IMR-90 (cell line): Measurements from ENCODE around the gene ALAD. TPM values are rescaled to one million over a fixed set of nuclear protein-coding genes. Genes with fewer than 3 reads are reported as not detected.

ENCODE experiments used
- ATAC-seq: fragments of 200-7000 bp; cut with Tn5 transposase; 2 replicates; pipeline ENCODE4 v1.9.1; 2020; ENCODE audit warnings: low read depth, mild to moderate bottlenecking, moderate library complexity
- BruUV-seq: library from RNA; stranded (reverse); fragments of 400-500 nt; replicated peaks from 2 replicates; lab custom pipeline; 2021; lab: Mats Ljungman, UMichigan
- CTCF ChIA-PET: fragments of 300-600 bp; formaldehyde crosslinking; extraction: SDS; loops from one replicate; lab custom pipeline; 2021; ENCODE audit warnings: antibody characterized with exemption; lab: Yijun Ruan, JAX
- POLR2A ChIA-PET: fragments of 300-600 bp; sonication (Branson Sonifier 250); formaldehyde crosslinking; loops from one replicate; lab custom pipeline; 2022; ENCODE audit warnings: antibody characterized with exemption; ENCODE audit not compliant: unreplicated experiment; lab: Charles Lee
- DNase-seq: peaks from one replicate; pipeline ENCODE4 v3.0.0; 2013
- H2AFZ ChIP-seq: replicated peaks from 2 replicates; pipeline ENCODE3; 2013; ENCODE audit warnings: low read length, mild to moderate bottlenecking; ENCODE audit not compliant: poor library complexity
- H2AK5ac ChIP-seq: 2 replicates; pipeline ENCODE4 v1.6.1; 2013; ENCODE audit warnings: low read depth, low read length, inconsistent platforms
- H2AK9ac ChIP-seq: replicated peaks from 2 replicates; pipeline ENCODE3; 2013; ENCODE audit warnings: mild to moderate bottlenecking, low read depth, low read length, moderate library complexity; ENCODE audit not compliant: poor library complexity
- H2BK120ac ChIP-seq: 2 replicates; pipeline ENCODE4 v1.6.1; 2013; ENCODE audit warnings: low read depth, low read length, inconsistent platforms
- H2BK15ac ChIP-seq: 3 replicates; pipeline ENCODE4 v1.6.1; 2013; ENCODE audit warnings: low read depth, low read length, inconsistent platforms
- H2BK20ac ChIP-seq: 2 replicates; pipeline ENCODE4 v1.6.1; 2013; ENCODE audit warnings: low read depth, mild to moderate bottlenecking, inconsistent platforms, low read length, moderate library complexity
- H2BK5ac ChIP-seq: 2 replicates; pipeline ENCODE4 v1.6.1; 2013; ENCODE audit warnings: mild to moderate bottlenecking, low read depth, low read length, inconsistent platforms; ENCODE audit not compliant: poor library complexity, severe bottlenecking
- H3K14ac ChIP-seq: replicated peaks from 2 replicates; pipeline ENCODE4 v1.6.1; 2013; ENCODE audit warnings: low read depth, low read length, inconsistent platforms
- H3K18ac ChIP-seq: 2 replicates; pipeline ENCODE4 v1.6.1; 2013; ENCODE audit warnings: low read depth, low read length, control low read depth
- H3K23ac ChIP-seq: 2 replicates; pipeline ENCODE4 v1.6.1; 2013; ENCODE audit warnings: low read depth, low read length, inconsistent platforms
- H3K27ac ChIP-seq: 2 replicates; pipeline ENCODE4 v1.5.1; 2013; ENCODE audit warnings: mild to moderate bottlenecking, control low read depth, low read length; ENCODE audit not compliant: insufficient read depth
- H3K27me3 ChIP-seq: 2 replicates; pipeline ENCODE4 v1.6.1; 2013; ENCODE audit warnings: low read length; ENCODE audit not compliant: control insufficient read depth, insufficient read depth
- H3K36me3 ChIP-seq: 2 replicates; pipeline ENCODE4 v1.6.1; 2013; ENCODE audit warnings: low read length, mixed read lengths; ENCODE audit not compliant: control insufficient read depth, insufficient read depth
- H3K4ac ChIP-seq: 2 replicates; pipeline ENCODE4 v1.6.1; 2013; ENCODE audit warnings: low read depth, low read length, inconsistent platforms
- H3K4me1 ChIP-seq: 2 replicates; pipeline ENCODE4 v1.6.1; 2013; ENCODE audit warnings: low read length, mixed read lengths; ENCODE audit not compliant: control insufficient read depth, insufficient read depth
- H3K4me2 ChIP-seq: 2 replicates; pipeline ENCODE4 v1.6.1; 2013; ENCODE audit warnings: low read depth, mild to moderate bottlenecking, control low read depth, low read length, moderate library complexity
- H3K4me3 ChIP-seq: 2 replicates; pipeline ENCODE4 v1.5.1; 2013; ENCODE audit warnings: low read depth, mild to moderate bottlenecking, control low read depth, low read length, moderate library complexity; ENCODE audit not compliant: insufficient read depth
- H3K56ac ChIP-seq: 2 replicates; pipeline ENCODE4 v1.6.1; 2013; ENCODE audit warnings: low read length, inconsistent platforms; ENCODE audit not compliant: insufficient read depth; ENCODE audit errors: extremely low read depth
- H3K79me1 ChIP-seq, 2 experiments: 2 replicates each; pipeline ENCODE4 v1.6.1; 2013; ENCODE audit warnings: low read length in 2 of 2, inconsistent platforms in 1 of 2, low read depth in 1 of 2
- H3K9ac ChIP-seq: 2 replicates; pipeline ENCODE4 v1.6.1; 2013; ENCODE audit warnings: low read depth, low read length, control low read depth
- H3K9me1 ChIP-seq: 2 replicates; pipeline ENCODE4 v1.6.1; 2013; ENCODE audit warnings: low read length, inconsistent platforms; ENCODE audit not compliant: insufficient read depth
- H3K9me3 ChIP-seq: 2 replicates; pipeline ENCODE4 v1.6.1; 2013; ENCODE audit warnings: low read length; ENCODE audit not compliant: control insufficient read depth, insufficient read depth
- H4K20me1 ChIP-seq: 2 replicates; pipeline ENCODE4 v1.6.1; 2013; ENCODE audit warnings: low read length, inconsistent platforms; ENCODE audit not compliant: insufficient read depth
- H4K5ac ChIP-seq: 2 replicates; pipeline ENCODE4 v1.6.1; 2013; ENCODE audit warnings: mild to moderate bottlenecking, low read depth, low read length, control low read depth
- H4K8ac ChIP-seq, 2 experiments: 2 replicates each; pipeline ENCODE4 v1.6.1; 2013; ENCODE audit warnings: low read depth in 2 of 2, low read length in 2 of 2, control low read depth in 1 of 2, inconsistent platforms in 1 of 2
- H4K91ac ChIP-seq: 2 replicates; pipeline ENCODE4 v1.6.1; 2013; ENCODE audit warnings: low read depth, low read length, inconsistent platforms; ENCODE audit not compliant: insufficient read depth
- BHLHE40 ChIP-seq: fragments of 150-350 bp; IDR thresholded peaks from 2 replicates; pipeline ENCODE4 v1.6.1; 2016; ENCODE audit warnings: mild to moderate bottlenecking, low read depth, low read length
- CEBPB ChIP-seq: IDR thresholded peaks from 2 replicates; pipeline ENCODE4 v1.6.1; 2012; ENCODE audit warnings: low read depth, low read length, improper control_type of control experiment
- CHD1 ChIP-seq: IDR thresholded peaks from 2 replicates; pipeline ENCODE4 v1.6.1; 2012; ENCODE audit warnings: low read depth, low read length, improper control_type of control experiment
- FOS ChIP-seq: fragments of 150-350 bp; IDR thresholded peaks from 2 replicates; pipeline ENCODE4 v1.6.1; 2016; ENCODE audit warnings: low read depth, low read length
- MAZ ChIP-seq: IDR thresholded peaks from 2 replicates; pipeline ENCODE4 v1.6.1; 2012; ENCODE audit warnings: low read depth, mild to moderate bottlenecking, low read length, improper control_type of control experiment, moderate library complexity, borderline replicate concordance
- POLR2A ChIP-seq: IDR thresholded peaks from 2 replicates; pipeline ENCODE4 v1.6.1; 2012; ENCODE audit warnings: mild to moderate bottlenecking, low read depth, low read length
- RAD21 ChIP-seq: IDR thresholded peaks from 2 replicates; pipeline ENCODE4 v1.6.1; 2012; ENCODE audit warnings: low read length, improper control_type of control experiment
- RCOR1 ChIP-seq: IDR thresholded peaks from 2 replicates; pipeline ENCODE4 v1.6.1; 2012; ENCODE audit warnings: mild to moderate bottlenecking, low read length, improper control_type of control experiment; ENCODE audit not compliant: insufficient replicate concordance
- RFX5 ChIP-seq: IDR thresholded peaks from 2 replicates; pipeline ENCODE4 v1.8.0; 2012; ENCODE audit warnings: low read depth, mild to moderate bottlenecking, low read length, moderate library complexity
- SMC3 ChIP-seq: fragments of 150-350 bp; IDR thresholded peaks from 2 replicates; pipeline ENCODE4 v1.6.1; 2016; ENCODE audit warnings: low read depth, mild to moderate bottlenecking, antibody characterized with exemption, low read length, moderate library complexity
- WGBS, 2 experiments: methylation state at CpG; one replicate each; pipeline versions ENCODE4 v1.1.5 to v1.1.7; 2013; ENCODE audit warnings: missing lambda C conversion rate in 2 of 2; ENCODE audit not compliant: insufficient read length in 1 of 2; ENCODE audit errors: extremely low coverage in 2 of 2; 5-methylcytosine and 5-hydroxymethylcytosine counted together
- dilution Hi-C: fragments of 300-500 bp; cut with HindIII; formaldehyde crosslinking; loops from one replicate; pipeline ENCODE4 v1.14.3; 2018; ENCODE audit warnings: low sequenced_read_pairs; ENCODE audit not compliant: unreplicated experiment
- in situ Hi-C: fragments of 300-500 bp; cut with MboI; formaldehyde crosslinking; loops from 3 replicates; pipeline ENCODE4 v1.14.3; 2019; ENCODE audit warnings: low sequenced_read_pairs, inconsistent platforms, mixed read lengths
- intact Hi-C: fragments of 100-400 bp; cut with micrococcal nuclease; formaldehyde crosslinking; loops from 2 replicates; pipeline ENCODE4 v1.10.0; 2022
- polyA plus RNA-seq, 3 experiments: library from polyadenylated mRNA; depleted of rRNA; stranded (reverse); fragments of >200 nt; gene quantifications; 2 replicates each; pipeline ENCODE4 v1.2.3, GENCODE V29; 2012; ENCODE audit warnings: low replicate concordance in 1 of 3
- total RNA-seq: library from RNA; depleted of rRNA; stranded (reverse); fragments of >200 nt; gene quantifications from 2 replicates; pipeline ENCODE4 v1.2.3, GENCODE V29; 2012
- TF ChIP-seq, protein P1 (sequence below): fragments of 150-350 bp; IDR thresholded peaks from 2 replicates; pipeline ENCODE4 v1.6.1; 2017; ENCODE audit warnings: mild to moderate bottlenecking, antibody characterized with exemption, low read length, low read depth
- TF ChIP-seq, protein P2 (sequence below): conservative IDR thresholded peaks from 2 replicates; pipeline ENCODE4 v1.5.1; 2012; ENCODE audit warnings: mild to moderate bottlenecking, low read depth, low read length, improper control_type of control experiment
- TF ChIP-seq, protein P3 (sequence below): fragments of 150-350 bp; IDR thresholded peaks from 2 replicates; pipeline ENCODE4 v1.6.1; 2016; ENCODE audit warnings: low read depth, mild to moderate bottlenecking, low read length, moderate library complexity, borderline replicate concordance

The ALAD gene
- total and polyA plus RNA-seq, 2 of the 4 experiments (the other 2 are of a cell fraction) = 11.1 to 15.6 TPM

DNA sequence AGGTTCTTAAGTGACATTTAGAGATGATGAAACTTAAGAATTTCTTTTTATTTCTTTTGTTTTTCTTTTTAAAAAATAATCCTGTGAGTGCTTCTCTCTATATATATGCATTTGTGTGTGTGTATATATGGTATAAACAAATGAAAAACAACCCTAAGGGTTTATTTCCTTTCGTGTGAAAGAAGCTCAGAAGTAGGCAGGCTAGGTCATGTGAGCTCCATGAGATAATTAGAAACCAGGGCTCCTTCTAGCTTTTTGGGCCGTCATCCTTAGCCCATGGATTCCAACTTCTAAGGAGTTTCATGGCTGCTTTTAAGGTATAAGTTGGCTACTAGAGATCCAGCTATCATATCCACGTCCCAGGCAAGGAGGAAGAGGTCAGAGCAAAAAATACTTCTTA lies 20.6 kb upstream of the ALAD start:
- H2BK20ac ChIP-seq = no peak overlapping the region
- no peak overlapping the region for H2BK120ac ChIP-seq
- dilution Hi-C loops = no loop called here
- in situ Hi-C loops = loop anchor here (10.0 kb wide), 1 partner anchor 243 kb away; no protein-coding TSS in a partner anchor
- H3K14ac ChIP-seq = no peak overlapping the region
- H2AK5ac ChIP-seq = no peak overlapping the region
- WGBS, 2 experiments = no CpG with 5 or more reads among the region's 3 CpGs
- H3K9me1 ChIP-seq = no peaks in the 10 kb centered on the region
- ChIA-PET CTCF (no interaction called here), POLR2A (no interaction called here)
- no peak overlapping the region for H2AFZ ChIP-seq
- H4K8ac ChIP-seq = no peak overlapping the region
- H3K9me3 ChIP-seq = no peaks in the 10 kb centered on the region
- no peak overlapping the region for H4K5ac ChIP-seq
- no peak overlapping the region for H4K91ac ChIP-seq
- no peak overlapping the region for H3K18ac ChIP-seq
- no peak overlapping the region for H3K4me2 ChIP-seq
- no peak overlapping the region for H2AK9ac ChIP-seq
- intact Hi-C loops = no loop called here
- DNase-seq (no peak), ATAC-seq (no peak)
- H3K56ac ChIP-seq = no peak overlapping the region
- no peak overlapping the region for H3K4ac ChIP-seq
- no peak overlapping the region for H3K23ac ChIP-seq
- TF ChIP-seq POLR2A (no peak), RFX5 (no peak), CEBPB (no peak), SMC3 (no peak), MAZ (no peak), CHD1 (no peak), RAD21 (no peak), FOS (no peak), BHLHE40 (no peak), RCOR1 (no peak)
- TF ChIP-seq, protein P1, sequence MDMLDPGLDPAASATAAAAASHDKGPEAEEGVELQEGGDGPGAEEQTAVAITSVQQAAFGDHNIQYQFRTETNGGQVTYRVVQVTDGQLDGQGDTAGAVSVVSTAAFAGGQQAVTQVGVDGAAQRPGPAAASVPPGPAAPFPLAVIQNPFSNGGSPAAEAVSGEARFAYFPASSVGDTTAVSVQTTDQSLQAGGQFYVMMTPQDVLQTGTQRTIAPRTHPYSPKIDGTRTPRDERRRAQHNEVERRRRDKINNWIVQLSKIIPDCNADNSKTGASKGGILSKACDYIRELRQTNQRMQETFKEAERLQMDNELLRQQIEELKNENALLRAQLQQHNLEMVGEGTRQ = no peak
- TF ChIP-seq, protein P2, sequence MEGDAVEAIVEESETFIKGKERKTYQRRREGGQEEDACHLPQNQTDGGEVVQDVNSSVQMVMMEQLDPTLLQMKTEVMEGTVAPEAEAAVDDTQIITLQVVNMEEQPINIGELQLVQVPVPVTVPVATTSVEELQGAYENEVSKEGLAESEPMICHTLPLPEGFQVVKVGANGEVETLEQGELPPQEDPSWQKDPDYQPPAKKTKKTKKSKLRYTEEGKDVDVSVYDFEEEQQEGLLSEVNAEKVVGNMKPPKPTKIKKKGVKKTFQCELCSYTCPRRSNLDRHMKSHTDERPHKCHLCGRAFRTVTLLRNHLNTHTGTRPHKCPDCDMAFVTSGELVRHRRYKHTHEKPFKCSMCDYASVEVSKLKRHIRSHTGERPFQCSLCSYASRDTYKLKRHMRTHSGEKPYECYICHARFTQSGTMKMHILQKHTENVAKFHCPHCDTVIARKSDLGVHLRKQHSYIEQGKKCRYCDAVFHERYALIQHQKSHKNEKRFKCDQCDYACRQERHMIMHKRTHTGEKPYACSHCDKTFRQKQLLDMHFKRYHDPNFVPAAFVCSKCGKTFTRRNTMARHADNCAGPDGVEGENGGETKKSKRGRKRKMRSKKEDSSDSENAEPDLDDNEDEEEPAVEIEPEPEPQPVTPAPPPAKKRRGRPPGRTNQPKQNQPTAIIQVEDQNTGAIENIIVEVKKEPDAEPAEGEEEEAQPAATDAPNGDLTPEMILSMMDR = no peak
- TF ChIP-seq, protein P3, sequence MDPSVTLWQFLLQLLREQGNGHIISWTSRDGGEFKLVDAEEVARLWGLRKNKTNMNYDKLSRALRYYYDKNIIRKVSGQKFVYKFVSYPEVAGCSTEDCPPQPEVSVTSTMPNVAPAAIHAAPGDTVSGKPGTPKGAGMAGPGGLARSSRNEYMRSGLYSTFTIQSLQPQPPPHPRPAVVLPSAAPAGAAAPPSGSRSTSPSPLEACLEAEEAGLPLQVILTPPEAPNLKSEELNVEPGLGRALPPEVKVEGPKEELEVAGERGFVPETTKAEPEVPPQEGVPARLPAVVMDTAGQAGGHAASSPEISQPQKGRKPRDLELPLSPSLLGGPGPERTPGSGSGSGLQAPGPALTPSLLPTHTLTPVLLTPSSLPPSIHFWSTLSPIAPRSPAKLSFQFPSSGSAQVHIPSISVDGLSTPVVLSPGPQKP = no peak
- no peaks in the 10 kb centered on the region for H3K4me1 ChIP-seq
- no peaks in the 10 kb centered on the region for H4K20me1 ChIP-seq
- no peak overlapping the region for H3K9ac ChIP-seq
- H3K36me3 ChIP-seq = no peaks in the 10 kb centered on the region
- no TSS peak for BruUV-seq
- H2BK15ac ChIP-seq = no peak overlapping the region
- H3K27me3 ChIP-seq = peaks cover 55% of the 10 kb centered on the region
- H3K79me1 ChIP-seq = no peaks in the 10 kb centered on the region
- no peak overlapping the region for H2BK5ac ChIP-seq
- no peak overlapping the region for H3K27ac ChIP-seq
- no peak overlapping the region for H3K4me3 ChIP-seq
